ENCODE results near the gene C17orf75. TPM values are rescaled to one million over a fixed set of nuclear protein-coding genes. Genes with fewer than 3 reads are reported as not detected.
A peak's percentile ranks its signal among the peaks of the same experiment; 100 is the strongest.
"Not testable (repeated sequence)": the region's sequence is repeated elsewhere in the genome, so short reads cannot be mapped to it uniquely, and the experiment has no call there.

The C17orf75 gene
- 10 to 100 TPM in 1 of 4 donors, 1 to 10 TPM in 3; 5.3 to 11.9 (median 8.1) TPM for total RNA-seq

GRCh38 chr17:32341857-32342602 lies at the start of gene C17orf75:
C17orf75 (minus strand) TSS chr17:32342173; CDS start chr17:32342139, 34 bp downstream.
- intact Hi-C loops (cut with DNase I; ENCODE audit: low total_unique reads), result no loop called here
- peak within 1 kb of the TSS; percentile 38 for H3K4me3 ChIP-seq (ENCODE audit: low read depth, poor library complexity, severe bottlenecking)
- TF ChIP-seq CTCF (IDR thresholded peaks at IDR 0.05) (no peak), POLR2A (IDR thresholded peaks at IDR 0.05) (peak in 1 of 2 donors; percentile 6)
- peak; percentile 60 to 94 for DNase-seq (ENCODE audit: low spot score in 2 of 2)
- 4% methylated on average over 33 to 46 of the region's 47 CpGs for WGBS, 2 donors

- TF ChIP-seq POLR2A (IDR thresholded peaks at IDR 0.05) (no peak), CTCF (IDR thresholded peaks at IDR 0.05) (no peak)
- intact Hi-C loops (cut with DNase I; ENCODE audit: low total_unique reads), result loop anchor here (1.0 kb wide), 1 partner anchor 19 kb away; no protein-coding TSS in a partner anchor
These were observed 46.9 kb upstream of the C17orf75 start for GRCh38 chr17:32388613-32389459.

GRCh38 chr17:32388128-32388527 lies 46.2 kb upstream of the C17orf75 start:
- DNase-seq (ENCODE audit: low spot score in 2 of 2); intact Hi-C loops (cut with DNase I; ENCODE audit: low total_unique reads): not testable (repeated sequence)
- 96 to 97% methylated on average over 14 of the region's 14 CpGs for WGBS, 2 donors

More at GRCh38 chr17:32388613-32389459, 46.9 kb upstream of the C17orf75 start:
- 89 to 94% methylated on average over 6 of the region's 6 CpGs for WGBS, 2 donors
- H3K4me3 ChIP-seq (ENCODE audit: low read depth, poor library complexity, severe bottlenecking), result no peak overlapping the region
- peak in 1 of 2 donors; percentile 48 for DNase-seq (ENCODE audit: low spot score in 2 of 2)

GRCh38 chr17:32386844-32387243 lies 44.9 kb upstream of the C17orf75 start:
- TF ChIP-seq POLR2A (IDR thresholded peaks at IDR 0.05) (no peak), CTCF (IDR thresholded peaks at IDR 0.05) (no peak)
- no peak overlapping the region for H3K4me3 ChIP-seq (ENCODE audit: low read depth, poor library complexity, severe bottlenecking)
- intact Hi-C loops (cut with DNase I; ENCODE audit: low total_unique reads), result no loop called here
- no peak for DNase-seq (ENCODE audit: low spot score in 2 of 2)

More at GRCh38 chr17:32388128-32388527, 46.2 kb upstream of the C17orf75 start:
- not testable (repeated sequence) for H3K4me3 ChIP-seq (ENCODE audit: low read depth, poor library complexity, severe bottlenecking)

- intact Hi-C loops (cut with DNase I; ENCODE audit: low total_unique reads), result no loop called here
- 97% methylated on average over 5 of the region's 5 CpGs for WGBS, 2 donors
These were observed 44.0 kb upstream of the C17orf75 start for GRCh38 chr17:32385971-32386370.

More at GRCh38 chr17:32385971-32386370, 44.0 kb upstream of the C17orf75 start:
- no peak overlapping the region for H3K4me3 ChIP-seq (ENCODE audit: low read depth, poor library complexity, severe bottlenecking)
- no peak for DNase-seq (ENCODE audit: low spot score in 2 of 2)
- no peak for TF ChIP-seq CTCF (IDR thresholded peaks at IDR 0.05)
- TF ChIP-seq POLR2A (IDR thresholded peaks at IDR 0.05), result no peak
